Stimulated activated CD8-positive, alpha-beta memory T cell treated with anti-CD3 and anti-CD28 coated beads, Interleukin-15, amount 100 ng/mL, for 4 hours (primary cell): ENCODE measurements around the gene CCNT1.

Experiments used
- DNase-seq, 2 donors: peaks; one replicate each; pipeline ENCODE4 v3.0.0-alpha.2; 2020; ENCODE audit warnings: low read depth in 2 of 2

CCNT1 gene

GRCh38 chr12:48640854-48641253, 75.7 kb downstream of the CCNT1 start:
- no peak for DNase-seq

- DNase-seq, result no peak
Observed at GRCh38 chr12:48640428-48640827, 76.1 kb downstream of the CCNT1 start.
